CD14-positive monocyte (primary cell): ENCODE measurements around the gene PDZRN3. TPM values are rescaled to one million over a fixed set of nuclear protein-coding genes. Genes with fewer than 3 reads are reported as not detected.

Experiments
- DNase-seq, 3 donors: peaks; one replicate each; pipeline ENCODE4 v3.0.0-alpha.2; 2011 to 2022
- H2AFZ ChIP-seq: 2 replicates; pipeline ENCODE4 v1.6.0; 2012; ENCODE audit warnings: mild to moderate bottlenecking, low read depth, low read length, inconsistent platforms; ENCODE audit not compliant: insufficient read depth, poor library complexity, severe bottlenecking
- H3K27ac ChIP-seq, 2 donors: 1 replicate in 1 of 2; 2 replicates in 1 of 2; pipeline ENCODE4 v1.5.1; 2012 to 2013; ENCODE audit warnings: low read length in 2 of 2, control low read depth in 1 of 2, inconsistent platforms in 1 of 2, low read depth in 1 of 2, mild to moderate bottlenecking in 1 of 2
- H3K27me3 ChIP-seq, 2 donors: one replicate each; pipeline versions ENCODE4 v1.6.0 to v1.6.1; 2011 to 2013; ENCODE audit warnings: low read length in 2 of 2; ENCODE audit not compliant: control insufficient read depth in 2 of 2, insufficient read depth in 2 of 2
- H3K36me3 ChIP-seq, 2 donors: replicated peaks in 1 of 2; 1 replicate in 1 of 2; 2 replicates in 1 of 2; pipeline versions ENCODE4 v1.5.1 to v1.6.1; 2012 to 2013; ENCODE audit warnings: low read length in 2 of 2, control low read depth in 1 of 2, inconsistent platforms in 1 of 2, mild to moderate bottlenecking in 1 of 2; ENCODE audit not compliant: insufficient read depth in 2 of 2, control insufficient read depth in 1 of 2
- H3K4me1 ChIP-seq, 2 donors: 1 replicate in 1 of 2; 2 replicates in 1 of 2; pipeline versions ENCODE4 v1.5.1 to v1.6.1; 2012 to 2013; ENCODE audit warnings: low read length in 2 of 2, control low read depth in 1 of 2, inconsistent platforms in 1 of 2, mild to moderate bottlenecking in 1 of 2, moderate library complexity in 1 of 2; ENCODE audit not compliant: insufficient read depth in 2 of 2, control insufficient read depth in 1 of 2
- H3K4me2 ChIP-seq: replicated peaks from 2 replicates; pipeline ENCODE3; 2012; ENCODE audit warnings: low read length, moderate library complexity, mild to moderate bottlenecking; ENCODE audit not compliant: poor library complexity, severe bottlenecking; ENCODE audit errors: extremely low read depth
- H3K4me3 ChIP-seq, 3 experiments: fragments of 200-600 bp in 1 of 3; sonication (generic) in 1 of 3; replicated peaks in 1 of 3; 1 replicate in 2 of 3; 2 replicates in 1 of 3; pipeline ENCODE4 v1.5.1; 2011 to 2013; ENCODE audit warnings: low read length in 3 of 3, mild to moderate bottlenecking in 3 of 3, control low read depth in 2 of 3, low read depth in 2 of 3, inconsistent platforms in 1 of 3, moderate library complexity in 1 of 3
- H3K79me2 ChIP-seq: 2 replicates; pipeline ENCODE4 v1.6.0; 2012; ENCODE audit warnings: mild to moderate bottlenecking, control low read depth, inconsistent platforms, low read length, moderate library complexity; ENCODE audit not compliant: insufficient read depth
- H3K9ac ChIP-seq: 2 replicates; pipeline ENCODE4 v1.6.0; 2017; ENCODE audit warnings: low read length, mild to moderate bottlenecking; ENCODE audit not compliant: insufficient read depth, poor library complexity, severe bottlenecking
- H3K9me3 ChIP-seq, 2 donors: replicated peaks in 1 of 2; 1 replicate in 1 of 2; 2 replicates in 1 of 2; pipeline versions ENCODE4 v1.5.1 to v1.6.1; 2012 to 2013; ENCODE audit warnings: low read length in 2 of 2, control low read depth in 1 of 2; ENCODE audit not compliant: control insufficient read depth in 1 of 2, insufficient read depth in 1 of 2
- H4K20me1 ChIP-seq: 2 replicates; pipeline ENCODE4 v1.6.0; 2012; ENCODE audit warnings: mild to moderate bottlenecking, low read length, control low read depth, moderate library complexity; ENCODE audit not compliant: insufficient read depth
- H3K27ac Mint-ChIP-seq, 7 donors: one replicate each; pipeline ENCODE4 v1.8.0; 2020; ENCODE audit warnings: mild to moderate bottlenecking in 7 of 7, mixed read lengths in 7 of 7, moderate library complexity in 6 of 7, inconsistent platforms in 2 of 7
- H3K27me3 Mint-ChIP-seq, 3 donors: one replicate each; pipeline ENCODE4 v1.8.0; 2021 to 2022; ENCODE audit warnings: low read depth in 3 of 3, mild to moderate bottlenecking in 3 of 3, mixed read lengths in 3 of 3, moderate library complexity in 3 of 3, inconsistent platforms in 1 of 3
- H3K36me3 Mint-ChIP-seq, 2 donors: one replicate each; pipeline ENCODE4 v1.8.0; 2020; ENCODE audit warnings: mixed read lengths in 2 of 2, inconsistent platforms in 1 of 2, mild to moderate bottlenecking in 1 of 2
- H3K4me1 Mint-ChIP-seq: one replicate; pipeline ENCODE4 v1.8.0; 2020; ENCODE audit warnings: mild to moderate bottlenecking, mixed read lengths
- H3K4me3 Mint-ChIP-seq, 2 donors: one replicate each; pipeline ENCODE4 v1.8.0; 2020; ENCODE audit warnings: mild to moderate bottlenecking in 2 of 2, mixed read lengths in 2 of 2, moderate library complexity in 1 of 2
- H3K9me3 Mint-ChIP-seq, 7 donors: one replicate each; pipeline ENCODE4 v1.8.0; 2020 to 2022; ENCODE audit warnings: mixed read lengths in 7 of 7, mild to moderate bottlenecking in 6 of 7, moderate library complexity in 6 of 7, inconsistent platforms in 2 of 7
- WGBS: methylation state at CpG from one replicate; pipeline ENCODE4 v1.1.5; 2013; ENCODE audit warnings: missing lambda C conversion rate; ENCODE audit not compliant: insufficient coverage; 5-methylcytosine and 5-hydroxymethylcytosine counted together
- intact Hi-C, 2 donors: fragments of 100-400 bp; cut with micrococcal nuclease; formaldehyde crosslinking; loops; one replicate each; pipeline versions ENCODE4 v1.15.0 to v1.15.1; 2023
- polyA plus RNA-seq, 3 donors: library from polyadenylated mRNA; depleted of rRNA in 1 of 3; unstranded in 2 of 3; stranded (reverse) in 1 of 3; fragments of 300-500 nt in 2 of 3; fragments of >200 nt in 1 of 3; fragmentation: Illumina TruSeq in 2 of 3; gene quantifications; 1 replicate in 2 of 3; 2 replicates in 1 of 3; pipeline ENCODE4 v1.2.3, GENCODE V29; 2012 to 2021
- TF ChIP-seq, protein P1 (sequence below): fragments of 200-600 bp; IDR thresholded peaks from one replicate; pipeline ENCODE4 v1.8.0; 2022; ENCODE audit warnings: antibody characterized with exemption, mild to moderate bottlenecking

The PDZRN3 gene
- polyA plus RNA-seq, 3 donors = not detected

DNA sequence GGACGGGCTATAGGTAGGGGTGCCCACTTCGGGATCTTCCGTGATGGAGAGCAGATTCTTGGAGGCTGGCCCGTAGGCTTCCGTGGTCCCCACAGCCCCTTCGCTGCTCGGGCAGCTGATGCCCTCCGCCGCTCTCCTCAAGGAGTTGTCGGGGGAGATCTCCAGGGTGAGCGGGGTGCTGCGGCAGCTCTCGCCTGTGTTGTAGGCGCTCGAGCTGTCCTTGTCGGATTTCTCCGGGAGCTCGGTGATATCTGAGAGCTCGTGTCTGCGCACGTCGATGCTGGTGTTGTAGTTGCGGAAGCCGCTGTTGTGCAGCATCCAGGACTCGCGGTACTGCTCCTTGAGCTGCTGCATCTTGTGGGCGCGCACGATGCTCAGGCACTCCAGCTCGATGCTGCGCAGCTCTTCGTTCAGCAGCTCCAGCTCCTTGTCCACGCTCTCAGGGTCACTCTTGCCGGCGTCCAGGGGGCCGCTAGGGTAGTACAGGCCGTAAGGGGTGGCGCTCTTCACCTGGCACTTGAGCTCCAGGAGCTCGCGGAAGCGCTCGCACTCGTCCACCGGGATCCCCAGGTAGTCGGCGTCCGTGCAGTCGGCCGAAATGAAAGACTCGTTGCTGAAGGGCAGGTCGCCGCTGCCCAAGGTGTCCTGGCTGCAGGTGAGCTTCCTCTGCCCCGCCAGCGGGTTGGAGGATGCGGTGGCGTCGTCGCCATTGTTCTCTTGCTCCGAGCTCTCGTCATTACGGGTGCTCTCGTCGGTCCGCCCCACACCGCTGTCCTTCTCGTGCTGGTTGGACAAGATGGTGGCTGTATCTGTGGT, 240.4 kb downstream of the PDZRN3 start:
- TF ChIP-seq, protein P1, sequence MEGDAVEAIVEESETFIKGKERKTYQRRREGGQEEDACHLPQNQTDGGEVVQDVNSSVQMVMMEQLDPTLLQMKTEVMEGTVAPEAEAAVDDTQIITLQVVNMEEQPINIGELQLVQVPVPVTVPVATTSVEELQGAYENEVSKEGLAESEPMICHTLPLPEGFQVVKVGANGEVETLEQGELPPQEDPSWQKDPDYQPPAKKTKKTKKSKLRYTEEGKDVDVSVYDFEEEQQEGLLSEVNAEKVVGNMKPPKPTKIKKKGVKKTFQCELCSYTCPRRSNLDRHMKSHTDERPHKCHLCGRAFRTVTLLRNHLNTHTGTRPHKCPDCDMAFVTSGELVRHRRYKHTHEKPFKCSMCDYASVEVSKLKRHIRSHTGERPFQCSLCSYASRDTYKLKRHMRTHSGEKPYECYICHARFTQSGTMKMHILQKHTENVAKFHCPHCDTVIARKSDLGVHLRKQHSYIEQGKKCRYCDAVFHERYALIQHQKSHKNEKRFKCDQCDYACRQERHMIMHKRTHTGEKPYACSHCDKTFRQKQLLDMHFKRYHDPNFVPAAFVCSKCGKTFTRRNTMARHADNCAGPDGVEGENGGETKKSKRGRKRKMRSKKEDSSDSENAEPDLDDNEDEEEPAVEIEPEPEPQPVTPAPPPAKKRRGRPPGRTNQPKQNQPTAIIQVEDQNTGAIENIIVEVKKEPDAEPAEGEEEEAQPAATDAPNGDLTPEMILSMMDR = no peak
- no peak overlapping the region for H3K9ac ChIP-seq
- Mint-ChIP-seq H3K36me3 (no peaks in the 10 kb centered on the region), H3K27ac (peak overlapping the region in 1 of 7 donors; percentile 62), H3K9me3 (peaks cover 13 to 20% (median 15%) of the 10 kb centered on the region in 7 donors), H3K27me3 (peaks cover 0 to 9% (median 4%) of the 10 kb centered on the region in 3 donors), H3K4me1 (no peaks in the 10 kb centered on the region), H3K4me3 (no peak overlapping the region)
- H3K4me2 ChIP-seq = no peak overlapping the region
- H3K9me3 ChIP-seq = peaks cover 11 to 14% of the 10 kb centered on the region in 2 donors
- H3K4me3 ChIP-seq = no peak overlapping the region
- DNase-seq = no peak
- no peak overlapping the region for H3K27ac ChIP-seq
- H3K36me3 ChIP-seq = no peaks in the 10 kb centered on the region
- H3K79me2 ChIP-seq = no peaks in the 10 kb centered on the region
- no peaks in the 10 kb centered on the region for H4K20me1 ChIP-seq
- H3K4me1 ChIP-seq = no peaks in the 10 kb centered on the region
- H2AFZ ChIP-seq = no peak overlapping the region
- no peaks in the 10 kb centered on the region for H3K27me3 ChIP-seq
- 91% methylated on average over 66 of the region's 66 CpGs for WGBS
- intact Hi-C loops = no loop called here

DNA sequence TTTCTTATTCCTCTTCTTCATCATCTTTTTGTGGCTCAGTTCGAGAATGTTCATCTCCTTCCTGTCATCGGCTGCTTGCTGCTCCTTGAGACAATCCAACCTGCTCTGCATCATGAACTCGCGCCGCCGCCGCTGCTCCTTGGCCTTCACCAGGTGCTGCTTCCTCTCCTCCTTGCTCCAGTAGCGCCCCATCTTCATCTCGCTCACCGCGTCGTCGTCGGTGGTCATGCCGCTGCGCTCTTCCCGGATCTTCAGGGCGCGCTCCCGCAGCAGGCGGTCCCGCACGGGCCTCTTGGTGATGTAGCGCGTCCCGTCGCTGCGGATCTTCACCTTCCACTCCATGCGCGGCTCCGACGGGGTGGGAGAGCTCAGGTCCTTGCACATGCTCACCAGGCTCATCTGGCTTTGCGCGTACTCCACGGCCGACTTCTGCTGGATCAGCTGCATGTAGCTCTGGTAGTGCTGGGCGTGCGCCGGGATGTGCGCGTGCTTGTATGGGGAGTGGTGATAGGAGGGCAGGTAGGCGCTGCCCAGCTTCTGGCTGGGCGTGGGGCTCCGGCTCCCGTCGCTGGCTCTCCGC, 241.2 kb downstream of the PDZRN3 start:
- Mint-ChIP-seq H3K9me3 (peaks cover 13 to 20% (median 15%) of the 10 kb centered on the region in 7 donors), H3K27me3 (peaks cover 0 to 5% (median 4%) of the 10 kb centered on the region in 3 donors), H3K4me3 (no peak overlapping the region), H3K36me3 (no peaks in the 10 kb centered on the region), H3K27ac (no peak overlapping the region), H3K4me1 (no peaks in the 10 kb centered on the region)
- no peaks in the 10 kb centered on the region for H3K36me3 ChIP-seq
- WGBS = 91% methylated on average over 47 of the region's 47 CpGs
- H3K27me3 ChIP-seq = peaks cover 0 to 2% of the 10 kb centered on the region in 2 donors
- TF ChIP-seq, protein P1 = no peak
- H3K9me3 ChIP-seq = peaks cover 11 to 14% of the 10 kb centered on the region in 2 donors
- no peaks in the 10 kb centered on the region for H4K20me1 ChIP-seq
- no peaks in the 10 kb centered on the region for H3K4me1 ChIP-seq
- H3K27ac ChIP-seq = no peak overlapping the region
- H3K4me2 ChIP-seq = no peak overlapping the region
- DNase-seq = no peak
- H3K9ac ChIP-seq = no peak overlapping the region
- H3K4me3 ChIP-seq = no peak overlapping the region
- intact Hi-C loops = no loop called here
- no peak overlapping the region for H2AFZ ChIP-seq
- no peaks in the 10 kb centered on the region for H3K79me2 ChIP-seq
